Memory B cell (primary cell): Measurements from ENCODE around the gene C16orf74.

Experiments used
- ATAC-seq: fragments of 150-1000 bp; cut with Tn5 transposase; 2 replicates; pipeline ENCODE4 v1.10.0; 2021; ENCODE audit warnings: low read depth, mild to moderate bottlenecking, moderate library complexity
- DNase-seq, 2 donors: peaks; one replicate each; pipeline ENCODE4 v3.0.0; 2022; ENCODE audit warnings: low spot score in 2 of 2
- H3K27ac Mint-ChIP-seq: one replicate; pipeline ENCODE4 v1.8.0; 2022; ENCODE audit warnings: mild to moderate bottlenecking, moderate library complexity, mixed read lengths
- H3K27me3 Mint-ChIP-seq: one replicate; pipeline ENCODE4 v1.8.0; 2022; ENCODE audit warnings: mixed read lengths
- H3K36me3 Mint-ChIP-seq: one replicate; pipeline ENCODE4 v1.8.0; 2022; ENCODE audit warnings: mild to moderate bottlenecking, mixed read lengths
- H3K4me1 Mint-ChIP-seq: one replicate; pipeline ENCODE4 v1.8.0; 2022; ENCODE audit warnings: mixed read lengths
- H3K4me3 Mint-ChIP-seq: one replicate; pipeline ENCODE4 v1.8.0; 2022; ENCODE audit warnings: mild to moderate bottlenecking, moderate library complexity, mixed read lengths
- H3K9me3 Mint-ChIP-seq: one replicate; pipeline ENCODE4 v1.8.0; 2022; ENCODE audit warnings: mixed read lengths

C16orf74 gene

DNA sequence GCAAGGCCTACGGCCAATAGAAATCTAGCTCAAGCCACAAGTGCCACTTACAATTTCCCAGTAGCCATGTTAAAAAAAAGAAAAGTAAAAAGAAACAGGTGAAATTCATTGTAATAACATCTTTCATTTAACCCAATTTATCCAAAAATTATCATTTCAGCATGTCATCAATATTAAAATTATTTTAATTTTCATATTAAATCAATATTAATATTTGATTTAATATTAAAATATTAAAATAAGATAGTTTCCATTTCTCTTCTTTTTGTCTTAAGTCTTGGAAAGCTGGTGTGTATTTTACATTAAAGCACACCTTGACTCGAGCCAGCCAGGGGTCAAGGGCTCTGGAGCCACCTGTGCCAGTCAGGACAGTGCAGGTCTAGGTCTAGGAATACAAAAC is 12.7 kb upstream of the C16orf74 start:
- Mint-ChIP-seq H3K9me3 (peaks cover 2% of the 10 kb centered on the region), H3K27ac (no peak overlapping the region), H3K36me3 (no peaks in the 10 kb centered on the region), H3K4me1 (peaks cover 25% of the 10 kb centered on the region), H3K27me3 (no peaks in the 10 kb centered on the region), H3K4me3 (no peak overlapping the region)
- ATAC-seq: no peak
- DNase-seq: no peak

- no peaks in the 10 kb centered on the region for H3K36me3 Mint-ChIP-seq
- H3K27ac Mint-ChIP-seq: no peak overlapping the region
- H3K27me3 Mint-ChIP-seq: no peaks in the 10 kb centered on the region
- no peak overlapping the region for H3K4me3 Mint-ChIP-seq
- H3K9me3 Mint-ChIP-seq: peaks cover 2% of the 10 kb centered on the region
- DNase-seq (no peak), ATAC-seq (no peak)
- H3K4me1 Mint-ChIP-seq: peaks cover 27% of the 10 kb centered on the region
Observed at GRCh38 chr16:85762970-85763369, 12.1 kb upstream of the C16orf74 start.

DNA sequence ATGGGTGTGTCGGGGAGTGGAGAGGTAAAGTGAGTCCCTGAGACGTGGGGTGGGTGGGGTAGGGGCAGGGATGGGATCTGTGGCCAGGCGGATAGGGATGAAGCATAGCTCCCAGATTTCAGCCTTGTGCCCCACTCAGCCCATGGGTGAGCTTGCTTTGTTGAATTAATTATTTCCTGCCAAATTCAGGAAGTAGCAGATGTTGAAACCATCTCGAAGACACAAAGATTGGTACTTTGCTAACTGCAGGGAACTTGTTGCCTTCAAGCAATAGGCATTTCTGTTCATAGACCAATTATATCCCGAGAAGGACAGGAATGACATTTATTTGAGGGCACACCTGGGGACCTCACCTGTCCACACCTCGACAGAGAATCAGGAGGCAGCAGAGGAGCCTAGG is 11.0 kb upstream of the C16orf74 start:
- no peaks in the 10 kb centered on the region for H3K27me3 Mint-ChIP-seq
- no peak overlapping the region for H3K4me3 Mint-ChIP-seq
- peaks cover 35% of the 10 kb centered on the region for H3K4me1 Mint-ChIP-seq
- no peak overlapping the region for H3K27ac Mint-ChIP-seq
- DNase-seq (no peak), ATAC-seq (no peak)
- H3K36me3 Mint-ChIP-seq: no peaks in the 10 kb centered on the region
- H3K9me3 Mint-ChIP-seq: peaks cover 2% of the 10 kb centered on the region

- Mint-ChIP-seq H3K9me3 (peaks cover 2% of the 10 kb centered on the region), H3K4me3 (peak overlapping the region; percentile 55), H3K27me3 (no peaks in the 10 kb centered on the region), H3K36me3 (no peaks in the 10 kb centered on the region), H3K27ac (peak overlapping the region; percentile 65), H3K4me1 (peaks cover 45% of the 10 kb centered on the region)
- DNase-seq (peak; percentile 54 to 65), ATAC-seq (no peak)
Observed at GRCh38 chr16:85759631-85760419, 8.9 kb upstream of the C16orf74 start.

DNA sequence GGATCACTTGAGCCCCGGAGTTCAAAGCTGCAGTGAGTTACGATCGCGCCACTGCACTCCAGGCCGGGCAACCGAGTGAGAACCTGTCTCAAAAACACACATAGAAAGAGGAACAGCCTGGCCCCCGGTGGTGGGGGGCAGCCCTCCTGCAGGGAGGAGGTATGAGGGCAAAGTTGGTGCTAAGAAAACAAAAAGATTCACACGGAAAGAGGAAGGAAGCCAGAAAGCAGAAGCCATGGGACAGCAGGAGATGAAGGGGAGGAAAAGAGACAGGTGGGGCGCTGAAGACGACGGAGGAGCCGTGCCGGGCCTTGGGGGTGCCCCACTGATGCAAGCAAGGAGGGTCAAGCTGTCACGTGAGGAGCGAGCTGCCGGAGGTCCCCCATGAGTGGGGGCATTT is 8.2 kb upstream of the C16orf74 start:
- no peaks in the 10 kb centered on the region for H3K36me3 Mint-ChIP-seq
- peaks cover 51% of the 10 kb centered on the region for H3K4me1 Mint-ChIP-seq
- DNase-seq (peak in 1 of 2 donors; percentile 48), ATAC-seq (peak; percentile 21)
- H3K27ac Mint-ChIP-seq: peak overlapping the region; percentile 51
- peak overlapping the region; percentile 40 for H3K4me3 Mint-ChIP-seq
- H3K9me3 Mint-ChIP-seq: peaks cover 2% of the 10 kb centered on the region
- no peaks in the 10 kb centered on the region for H3K27me3 Mint-ChIP-seq

- H3K27ac Mint-ChIP-seq: peak overlapping the region; percentile 100
- no peaks in the 10 kb centered on the region for H3K27me3 Mint-ChIP-seq
- no peak for DNase-seq
- H3K4me3 Mint-ChIP-seq: peak overlapping the region; percentile 85
- peaks cover 64% of the 10 kb centered on the region for H3K4me1 Mint-ChIP-seq
- no peaks in the 10 kb centered on the region for H3K36me3 Mint-ChIP-seq
- peaks cover 2% of the 10 kb centered on the region for H3K9me3 Mint-ChIP-seq
- ATAC-seq: peak; percentile 27
Observed at GRCh38 chr16:85757341-85757822, 6.5 kb upstream of the C16orf74 start.

GRCh38 chr16:85755929-85756768 is 5.3 kb upstream of the C16orf74 start:
- Mint-ChIP-seq H3K4me1 (peaks cover 61% of the 10 kb centered on the region), H3K27ac (peak overlapping the region; percentile 100), H3K36me3 (no peaks in the 10 kb centered on the region), H3K9me3 (peaks cover 2% of the 10 kb centered on the region), H3K27me3 (no peaks in the 10 kb centered on the region), H3K4me3 (peak overlapping the region; percentile 85)
- DNase-seq: peak; percentile 62 to 73
- ATAC-seq: peak; percentile 67

DNA sequence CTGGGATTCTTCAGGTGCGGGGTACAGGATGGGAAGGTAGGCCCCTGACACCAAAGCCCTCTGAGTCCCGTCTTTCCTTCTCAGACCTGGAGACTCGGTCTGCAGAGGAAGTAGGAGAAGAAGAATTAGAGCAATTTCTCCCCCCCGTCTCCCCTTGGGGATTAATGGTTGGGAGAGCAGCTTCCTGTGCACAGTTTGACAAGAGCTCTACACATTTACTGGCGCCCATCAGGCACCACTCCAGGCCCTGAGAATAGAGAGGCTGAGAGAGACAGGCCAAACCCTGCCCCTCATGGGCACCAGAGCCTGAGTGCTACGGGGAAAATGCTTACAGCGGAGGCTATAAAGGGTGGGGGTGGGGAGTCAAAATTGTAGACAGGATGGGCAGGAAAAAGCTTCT is 3.5 kb upstream of the C16orf74 start:
- H3K27me3 Mint-ChIP-seq: no peaks in the 10 kb centered on the region
- no peak for DNase-seq
- H3K27ac Mint-ChIP-seq: peak overlapping the region; percentile 100
- peaks cover 59% of the 10 kb centered on the region for H3K4me1 Mint-ChIP-seq
- no peaks in the 10 kb centered on the region for H3K36me3 Mint-ChIP-seq
- H3K9me3 Mint-ChIP-seq: peaks cover 2% of the 10 kb centered on the region
- ATAC-seq: no peak
- peak overlapping the region; percentile 84 for H3K4me3 Mint-ChIP-seq

- no peaks in the 10 kb centered on the region for H3K27me3 Mint-ChIP-seq
- peak overlapping the region; percentile 84 for H3K4me3 Mint-ChIP-seq
- DNase-seq: no peak
- no peaks in the 10 kb centered on the region for H3K36me3 Mint-ChIP-seq
- peak overlapping the region; percentile 100 for H3K27ac Mint-ChIP-seq
- ATAC-seq: no peak
- H3K4me1 Mint-ChIP-seq: peaks cover 56% of the 10 kb centered on the region
- no peaks in the 10 kb centered on the region for H3K9me3 Mint-ChIP-seq
Observed at GRCh38 chr16:85753976-85754375, 3.1 kb upstream of the C16orf74 start.

DNA sequence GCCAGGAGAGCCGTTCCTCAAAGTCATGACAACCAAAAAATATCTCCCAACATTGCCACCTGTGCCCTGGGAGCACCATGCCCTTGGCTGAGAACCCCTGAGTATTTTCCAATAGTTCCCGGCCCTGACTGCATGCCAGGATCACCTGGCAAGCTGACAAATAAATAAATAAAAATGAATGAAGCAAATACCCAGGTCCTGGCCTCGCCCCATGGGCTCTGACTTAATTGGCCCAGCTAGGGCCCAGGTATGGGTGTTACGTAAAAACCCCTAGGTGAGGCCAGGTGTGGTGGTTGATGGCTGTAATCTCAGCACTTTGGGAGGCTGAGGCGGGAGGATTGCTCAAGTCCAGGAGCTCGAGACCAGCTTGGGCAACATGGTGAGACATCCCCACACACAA is 2.7 kb upstream of the C16orf74 start:
- DNase-seq: no peak
- ATAC-seq: no peak
- peaks cover 54% of the 10 kb centered on the region for H3K4me1 Mint-ChIP-seq
- no peaks in the 10 kb centered on the region for H3K27me3 Mint-ChIP-seq
- H3K27ac Mint-ChIP-seq: peak overlapping the region; percentile 100
- H3K9me3 Mint-ChIP-seq: no peaks in the 10 kb centered on the region
- H3K4me3 Mint-ChIP-seq: peak overlapping the region; percentile 84
- no peaks in the 10 kb centered on the region for H3K36me3 Mint-ChIP-seq

GRCh38 chr16:85752511-85753420 is 1.9 kb upstream of the C16orf74 start:
- Mint-ChIP-seq H3K4me3 (peak overlapping the region; percentile 34), H3K9me3 (no peaks in the 10 kb centered on the region)
- ATAC-seq: no peak

DNA sequence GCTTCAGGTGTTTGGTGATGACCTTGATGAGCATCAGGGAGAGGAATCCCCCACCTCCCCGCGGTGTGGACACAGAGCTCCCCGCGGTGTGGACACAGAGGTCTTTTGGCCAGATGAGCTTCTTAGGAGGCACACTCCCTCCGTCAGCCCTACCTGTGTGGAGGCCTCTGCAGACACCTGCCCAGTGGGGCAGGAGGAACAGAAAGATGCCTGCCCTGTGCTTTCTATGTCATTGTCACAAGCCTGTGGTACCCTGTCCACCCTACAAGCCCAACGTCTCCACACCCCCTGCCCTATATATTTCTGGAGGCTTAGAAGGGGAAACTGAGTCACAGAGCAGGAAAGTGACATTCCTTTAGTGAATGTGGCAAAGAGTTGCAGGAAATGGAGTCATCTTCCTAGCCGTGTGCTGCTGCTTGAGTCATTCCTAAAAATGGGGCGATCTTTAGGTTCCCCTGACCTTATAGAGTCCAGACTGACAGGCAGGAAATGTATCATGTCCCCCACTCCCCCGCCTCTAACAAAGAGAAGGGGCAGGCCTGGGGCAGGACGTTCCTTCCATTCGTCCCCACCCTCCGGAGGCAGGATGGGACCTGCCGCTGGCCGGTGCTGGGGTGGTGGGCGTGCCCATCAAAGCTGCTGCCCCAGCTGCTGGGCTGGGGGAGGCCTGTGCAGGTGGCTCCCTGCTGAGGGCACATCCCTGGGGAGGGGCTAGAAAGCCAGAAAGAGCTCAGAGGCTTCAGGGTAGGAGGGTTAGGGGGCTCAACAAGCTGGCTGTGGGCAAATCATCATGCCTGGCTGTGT is 1.0 kb upstream of the C16orf74 start:
- H3K27me3 Mint-ChIP-seq: no peaks in the 10 kb centered on the region
- DNase-seq: peak in 1 of 2 donors; percentile 48
- peaks cover 53% of the 10 kb centered on the region for H3K4me1 Mint-ChIP-seq
- H3K4me3 Mint-ChIP-seq: peak overlapping the region; percentile 71
- ATAC-seq: no peak
- no peaks in the 10 kb centered on the region for H3K36me3 Mint-ChIP-seq
- no peak overlapping the region for H3K27ac Mint-ChIP-seq
- H3K9me3 Mint-ChIP-seq: no peaks in the 10 kb centered on the region

More at GRCh38 chr16:85752511-85753420, 1.9 kb upstream of the C16orf74 start:
- H3K27me3 Mint-ChIP-seq: no peaks in the 10 kb centered on the region
- peaks cover 55% of the 10 kb centered on the region for H3K4me1 Mint-ChIP-seq
- peak overlapping the region; percentile 60 for H3K27ac Mint-ChIP-seq
- peak in 1 of 2 donors; percentile 54 for DNase-seq
- no peaks in the 10 kb centered on the region for H3K36me3 Mint-ChIP-seq
